ENCODE measurements around the gene PRICKLE3. TPM values are rescaled to one million over a fixed set of nuclear protein-coding genes. Genes with fewer than 3 reads are reported as not detected.
A peak's percentile ranks its signal among the peaks of the same experiment; 100 is the strongest.

The PRICKLE3 gene
- total RNA-seq, 4 donors from 2014 or later: 6.2 to 15.9 (median 9.6) TPM

DNA sequence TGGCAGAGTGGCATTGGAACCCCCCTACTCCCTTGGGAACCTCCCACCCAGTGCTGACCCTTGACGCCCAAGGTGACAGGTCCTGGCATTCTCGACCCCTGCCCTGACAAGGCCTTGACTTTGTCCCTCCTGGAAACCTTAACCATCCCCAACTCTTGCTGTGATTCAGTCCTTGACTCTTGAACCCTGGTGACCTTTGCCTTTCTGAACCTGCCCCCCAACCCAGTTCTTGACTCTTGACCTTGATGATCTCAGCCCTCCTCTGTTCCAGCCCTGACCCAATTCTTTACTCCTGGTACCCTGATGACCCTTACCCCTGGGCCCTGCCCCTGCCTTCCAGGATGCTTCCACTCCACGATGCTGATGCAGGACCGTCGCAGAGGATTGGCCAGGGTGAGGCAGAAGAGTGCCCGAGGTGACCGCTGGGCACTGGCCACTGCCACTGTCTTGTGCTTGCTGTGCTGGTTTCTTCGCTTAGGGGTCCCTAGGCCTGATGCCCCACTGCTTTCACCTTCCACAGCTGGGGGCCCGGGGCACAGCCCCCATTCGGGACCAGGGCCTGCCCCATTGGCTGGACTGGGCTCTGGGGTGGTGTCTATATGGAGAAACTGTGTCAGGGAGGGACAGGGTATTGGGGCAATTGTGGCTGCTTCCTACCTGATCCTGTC lies 45.3 kb upstream of the PRICKLE3 start:
- H3K27me3 ChIP-seq: peaks cover 15% of the 10 kb centered on the region
- no peak overlapping the region for H3K27ac ChIP-seq
- TF ChIP-seq POLR2A (IDR thresholded peaks at IDR 0.05) (no peak), EP300 (IDR thresholded peaks at IDR 0.05) (no peak), POLR2AphosphoS5 (IDR thresholded peaks at IDR 0.05) (no peak)
- TF ChIP-seq, protein P1, sequence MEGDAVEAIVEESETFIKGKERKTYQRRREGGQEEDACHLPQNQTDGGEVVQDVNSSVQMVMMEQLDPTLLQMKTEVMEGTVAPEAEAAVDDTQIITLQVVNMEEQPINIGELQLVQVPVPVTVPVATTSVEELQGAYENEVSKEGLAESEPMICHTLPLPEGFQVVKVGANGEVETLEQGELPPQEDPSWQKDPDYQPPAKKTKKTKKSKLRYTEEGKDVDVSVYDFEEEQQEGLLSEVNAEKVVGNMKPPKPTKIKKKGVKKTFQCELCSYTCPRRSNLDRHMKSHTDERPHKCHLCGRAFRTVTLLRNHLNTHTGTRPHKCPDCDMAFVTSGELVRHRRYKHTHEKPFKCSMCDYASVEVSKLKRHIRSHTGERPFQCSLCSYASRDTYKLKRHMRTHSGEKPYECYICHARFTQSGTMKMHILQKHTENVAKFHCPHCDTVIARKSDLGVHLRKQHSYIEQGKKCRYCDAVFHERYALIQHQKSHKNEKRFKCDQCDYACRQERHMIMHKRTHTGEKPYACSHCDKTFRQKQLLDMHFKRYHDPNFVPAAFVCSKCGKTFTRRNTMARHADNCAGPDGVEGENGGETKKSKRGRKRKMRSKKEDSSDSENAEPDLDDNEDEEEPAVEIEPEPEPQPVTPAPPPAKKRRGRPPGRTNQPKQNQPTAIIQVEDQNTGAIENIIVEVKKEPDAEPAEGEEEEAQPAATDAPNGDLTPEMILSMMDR (IDR thresholded peaks at IDR 0.05): no peak
- no peaks in the 10 kb centered on the region for H3K36me3 ChIP-seq
- no peaks in the 10 kb centered on the region for H3K9me3 ChIP-seq
- 60% methylated on average over 1 of the region's 10 CpGs; no CpG with 5 or more reads in 1 of the 2 donors for WGBS, 2 donors (ENCODE audit: low coverage in 1 of 2)
- H3K4me3 ChIP-seq: no peak overlapping the region
- no peak for ATAC-seq
- peaks cover 0 to 13% (median 0%) of the 10 kb centered on the region in 3 donors for H3K4me1 ChIP-seq

DNA sequence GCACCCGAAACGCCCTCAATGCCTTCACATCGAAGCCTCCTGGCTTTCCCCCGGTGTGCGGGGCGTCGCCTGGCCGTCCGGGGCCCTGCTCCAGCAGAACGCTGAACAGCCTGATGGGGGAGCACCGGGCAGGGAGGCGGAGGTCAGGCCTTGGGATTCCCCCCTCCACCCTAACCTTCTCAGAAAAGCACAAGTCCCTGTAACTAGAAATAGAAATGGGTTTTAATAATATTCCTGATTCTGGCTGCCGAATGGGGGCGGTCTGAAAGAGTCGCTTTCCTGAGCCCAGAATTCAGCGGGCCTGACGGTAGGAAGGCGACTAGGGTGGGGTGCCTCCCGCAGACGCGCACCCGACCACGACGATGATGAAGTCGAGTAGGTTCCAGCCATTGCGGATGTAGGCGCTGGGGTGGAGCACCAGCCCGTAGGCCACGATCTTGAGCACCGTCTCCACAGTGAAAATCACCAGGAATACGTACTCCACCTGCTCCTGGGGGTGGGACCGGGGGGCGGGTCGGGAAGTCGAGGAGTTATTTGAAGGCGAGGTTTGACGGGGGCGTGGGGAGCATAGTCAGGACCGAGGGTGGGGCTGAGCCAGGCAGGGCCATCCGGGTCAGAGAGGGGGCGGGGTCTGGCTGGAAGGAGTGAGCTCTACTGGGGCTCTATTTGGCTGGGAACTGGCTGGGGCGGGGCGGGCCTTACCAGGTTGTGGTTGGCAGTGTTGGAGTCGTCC lies 44.5 kb upstream of the PRICKLE3 start:
- Histone ChIP-seq H3K27ac (peak overlapping the region in 1 of 4 donors; percentile 48), H3K4me1 (peaks cover 0 to 6% (median 0%) of the 10 kb centered on the region in 3 donors), H3K27me3 (peaks cover 15% of the 10 kb centered on the region), H3K36me3 (no peaks in the 10 kb centered on the region), H3K9me3 (no peaks in the 10 kb centered on the region), H3K4me3 (peak overlapping the region in 1 of 2 donors; percentile 37)
- no peak for TF ChIP-seq POLR2A (IDR thresholded peaks at IDR 0.05)
- TF ChIP-seq EP300 (IDR thresholded peaks at IDR 0.05): no peak
- TF ChIP-seq POLR2AphosphoS5 (IDR thresholded peaks at IDR 0.05): no peak
- TF ChIP-seq, protein P1 (IDR thresholded peaks at IDR 0.05): no peak
- ATAC-seq: peak; percentile 50
- WGBS, 2 donors (ENCODE audit: low coverage in 1 of 2): 60% methylated on average over 1 of the region's 44 CpGs; no CpG with 5 or more reads in 1 of the 2 donors

DNA sequence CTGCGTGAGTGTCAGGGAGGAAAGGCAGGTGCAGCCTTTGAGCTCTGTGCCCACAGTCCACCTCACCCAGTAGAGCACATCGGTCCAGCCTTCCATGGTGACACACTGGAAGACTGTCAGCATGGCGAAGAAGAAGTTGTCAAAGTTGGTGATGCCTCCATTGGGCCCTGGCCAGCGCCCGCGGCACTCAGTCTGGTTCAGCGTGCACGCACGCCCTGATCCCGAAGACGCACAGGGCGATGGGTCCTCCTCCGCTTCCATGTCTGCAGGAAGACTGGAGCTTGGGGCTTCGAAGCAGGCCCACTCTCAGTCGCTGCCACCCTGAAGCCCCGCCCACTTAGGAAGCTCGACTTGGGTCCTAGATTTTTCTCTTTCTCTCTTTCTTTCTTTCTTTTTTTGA lies 42.0 kb upstream of the PRICKLE3 start:
- TF ChIP-seq, protein P1 (IDR thresholded peaks at IDR 0.05): no peak
- TF ChIP-seq EP300 (IDR thresholded peaks at IDR 0.05) (no peak), POLR2AphosphoS5 (IDR thresholded peaks at IDR 0.05) (no peak), POLR2A (IDR thresholded peaks at IDR 0.05) (no peak)
- H3K4me1 ChIP-seq: peaks cover 0 to 6% (median 0%) of the 10 kb centered on the region in 3 donors
- 79% methylated on average over 9 of the region's 17 CpGs; no CpG with 5 or more reads in 1 of the 2 donors for WGBS, 2 donors (ENCODE audit: low coverage in 1 of 2)
- H3K27ac ChIP-seq: no peak overlapping the region
- H3K9me3 ChIP-seq: no peaks in the 10 kb centered on the region
- no peak for ATAC-seq
- H3K36me3 ChIP-seq: no peaks in the 10 kb centered on the region
- H3K4me3 ChIP-seq: no peak overlapping the region
- peaks cover 9% of the 10 kb centered on the region for H3K27me3 ChIP-seq

DNA sequence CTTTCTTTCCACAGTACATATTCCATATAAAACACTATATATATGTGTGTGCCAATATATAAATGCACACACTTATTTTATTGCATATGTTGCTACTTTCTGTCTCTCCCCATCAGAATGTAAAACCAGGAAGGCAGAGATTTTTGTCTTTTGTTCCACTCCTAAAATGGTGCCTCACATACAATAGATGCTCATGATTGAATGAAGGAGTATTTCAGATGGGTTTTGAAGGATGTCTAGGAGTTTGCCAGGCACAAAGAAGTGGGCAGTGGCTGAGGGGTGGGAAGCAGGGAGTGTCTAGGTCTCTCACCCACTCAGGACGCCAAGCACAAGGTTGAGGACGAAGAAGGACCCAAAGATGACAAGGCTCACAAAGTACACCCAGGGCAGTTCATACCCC lies 41.6 kb upstream of the PRICKLE3 start:
- no peak for ATAC-seq
- Histone ChIP-seq H3K4me3 (no peak overlapping the region), H3K27ac (no peak overlapping the region), H3K36me3 (no peaks in the 10 kb centered on the region), H3K27me3 (peaks cover 9% of the 10 kb centered on the region), H3K9me3 (no peaks in the 10 kb centered on the region), H3K4me1 (peaks cover 0 to 6% (median 0%) of the 10 kb centered on the region in 3 donors)
- WGBS, 2 donors (ENCODE audit: low coverage in 1 of 2): 69% methylated on average over 2 of the region's 2 CpGs; no CpG with 5 or more reads in 1 of the 2 donors
- TF ChIP-seq POLR2AphosphoS5 (IDR thresholded peaks at IDR 0.05) (no peak), POLR2A (IDR thresholded peaks at IDR 0.05) (no peak), EP300 (IDR thresholded peaks at IDR 0.05) (no peak)
- TF ChIP-seq, protein P1 (IDR thresholded peaks at IDR 0.05): no peak

Measured in gastroesophageal sphincter (tissue), 4 donors.